ENCODE results near the gene TNFRSF18.

- 0 out of 2 replicates have a peak, but pooled peaks have one; percentile 5 for TF ChIP-seq DPF2 (IDR thresholded peaks at IDR 0.05)
- no peak for TF ChIP-seq FOXM1 (IDR thresholded peaks at IDR 0.05; ENCODE audit: low read depth, low read length)
- 0 out of 2 replicates have a peak, but pooled peaks have one; percentile 34 for TF ChIP-seq POLR2A (IDR thresholded peaks at IDR 0.05; ENCODE audit: low read depth, low read length)
- no peak for TF ChIP-seq CTCF (IDR thresholded peaks at IDR 0.05 in 2 of 3, conservative IDR thresholded peaks at IDR 0.05 in 1 of 3; ENCODE audit: control insufficient read depth in 2 of 3, extremely low read depth in 1 of 3, insufficient read depth in 1 of 3, low read depth in 3 of 3, low read length in 3 of 3)
- TF ChIP-seq RAD51 (IDR thresholded peaks at IDR 0.05), result no peak
- peak; percentile 68; the same call in 1 of the 2 replicates for TF ChIP-seq HDGF (IDR thresholded peaks at IDR 0.05)
- TF ChIP-seq, protein P1, sequence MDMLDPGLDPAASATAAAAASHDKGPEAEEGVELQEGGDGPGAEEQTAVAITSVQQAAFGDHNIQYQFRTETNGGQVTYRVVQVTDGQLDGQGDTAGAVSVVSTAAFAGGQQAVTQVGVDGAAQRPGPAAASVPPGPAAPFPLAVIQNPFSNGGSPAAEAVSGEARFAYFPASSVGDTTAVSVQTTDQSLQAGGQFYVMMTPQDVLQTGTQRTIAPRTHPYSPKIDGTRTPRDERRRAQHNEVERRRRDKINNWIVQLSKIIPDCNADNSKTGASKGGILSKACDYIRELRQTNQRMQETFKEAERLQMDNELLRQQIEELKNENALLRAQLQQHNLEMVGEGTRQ (IDR thresholded peaks at IDR 0.05; ENCODE audit: borderline replicate concordance, low read depth, low read length), result no peak
- TF ChIP-seq HDAC2 (IDR thresholded peaks at IDR 0.05), result no peak
- TF ChIP-seq FOXK2 (IDR thresholded peaks at IDR 0.05), result no peak
- TF ChIP-seq, protein P2, sequence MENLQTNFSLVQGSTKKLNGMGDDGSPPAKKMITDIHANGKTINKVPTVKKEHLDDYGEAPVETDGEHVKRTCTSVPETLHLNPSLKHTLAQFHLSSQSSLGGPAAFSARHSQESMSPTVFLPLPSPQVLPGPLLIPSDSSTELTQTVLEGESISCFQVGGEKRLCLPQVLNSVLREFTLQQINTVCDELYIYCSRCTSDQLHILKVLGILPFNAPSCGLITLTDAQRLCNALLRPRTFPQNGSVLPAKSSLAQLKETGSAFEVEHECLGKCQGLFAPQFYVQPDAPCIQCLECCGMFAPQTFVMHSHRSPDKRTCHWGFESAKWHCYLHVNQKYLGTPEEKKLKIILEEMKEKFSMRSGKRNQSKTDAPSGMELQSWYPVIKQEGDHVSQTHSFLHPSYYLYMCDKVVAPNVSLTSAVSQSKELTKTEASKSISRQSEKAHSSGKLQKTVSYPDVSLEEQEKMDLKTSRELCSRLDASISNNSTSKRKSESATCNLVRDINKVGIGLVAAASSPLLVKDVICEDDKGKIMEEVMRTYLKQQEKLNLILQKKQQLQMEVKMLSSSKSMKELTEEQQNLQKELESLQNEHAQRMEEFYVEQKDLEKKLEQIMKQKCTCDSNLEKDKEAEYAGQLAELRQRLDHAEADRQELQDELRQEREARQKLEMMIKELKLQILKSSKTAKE (IDR thresholded peaks at IDR 0.05; ENCODE audit: low read depth, poor library complexity, severe bottlenecking), result no peak
- no peak for TF ChIP-seq SRF (IDR thresholded peaks at IDR 0.05; ENCODE audit: low read depth in 2 of 2, low read length in 2 of 2)
- no peak for TF ChIP-seq EP300 (IDR thresholded peaks at IDR 0.05; ENCODE audit: borderline replicate concordance in 1 of 2, control insufficient read depth in 1 of 2, low read depth in 2 of 2, low read length in 2 of 2)
- TF ChIP-seq NFIC (IDR thresholded peaks at IDR 0.05; ENCODE audit: low read depth, low read length), result no peak
- TF ChIP-seq ZNF217 (IDR thresholded peaks at IDR 0.05), result no peak
Measured at GRCh38 chr1:1213345-1214265, 7.2 kb upstream of the TNFRSF18 start, which contains the start of gene TNFRSF4.
